DOHH2 (cell line): ENCODE measurements around the gene ARHGDIA.
A peak's percentile ranks its signal among the peaks of the same experiment; 100 is the strongest.

Experiments
- H3F3A ChIP-seq: fragments of 200-600 bp; sonication (generic), shearing (Covaris generic); 2 replicates; pipeline ENCODE4 v1.6.0; 2016; ENCODE audit warnings: antibody characterized with exemption, mild to moderate bottlenecking; ENCODE audit not compliant: control insufficient read depth, insufficient read depth
- H3K27ac ChIP-seq: fragments of 200-600 bp; sonication (generic); 2 replicates; pipeline ENCODE4 v1.5.1; 2014; ENCODE audit warnings: low read depth, mild to moderate bottlenecking, low read length, moderate library complexity
- H3K27me3 ChIP-seq: fragments of 200-600 bp; sonication (generic); 2 replicates; pipeline ENCODE4 v1.6.1; 2014; ENCODE audit warnings: mild to moderate bottlenecking, low read length, mixed read lengths; ENCODE audit not compliant: control insufficient read depth
- H3K36me3 ChIP-seq: fragments of 200-600 bp; sonication (generic); 2 replicates; pipeline ENCODE4 v1.6.1; 2014; ENCODE audit warnings: mild to moderate bottlenecking, low read length, moderate library complexity, mixed read lengths; ENCODE audit not compliant: control insufficient read depth
- H3K4me1 ChIP-seq: fragments of 200-600 bp; sonication (generic); 2 replicates; pipeline ENCODE4 v1.6.1; 2014; ENCODE audit warnings: mild to moderate bottlenecking, low read length, mixed read lengths; ENCODE audit not compliant: control insufficient read depth
- H3K4me2 ChIP-seq: fragments of 200-600 bp; sonication (generic); 2 replicates; pipeline ENCODE4 v1.6.0; 2014; ENCODE audit warnings: mild to moderate bottlenecking, low read length, moderate library complexity
- H3K4me3 ChIP-seq: fragments of 200-600 bp; sonication (generic); 2 replicates; pipeline ENCODE4 v1.5.1; 2014; ENCODE audit warnings: mild to moderate bottlenecking, low read length, mixed read lengths
- H3K79me2 ChIP-seq: fragments of 200-600 bp; sonication (generic); 2 replicates; pipeline ENCODE4 v1.6.1; 2014; ENCODE audit warnings: mild to moderate bottlenecking, low read length, mixed read lengths; ENCODE audit not compliant: control insufficient read depth
- H3K9me2 ChIP-seq: fragments of 200-600 bp; sonication (generic); replicated peaks from 2 replicates; pipeline ENCODE4 v1.6.1; 2014; ENCODE audit warnings: mild to moderate bottlenecking, low read length, mixed read lengths; ENCODE audit not compliant: control insufficient read depth
- H3K9me3 ChIP-seq: fragments of 200-600 bp; sonication (generic); 2 replicates; pipeline ENCODE4 v1.6.1; 2014; ENCODE audit warnings: antibody characterized with exemption, low read length, mixed read lengths; ENCODE audit not compliant: control insufficient read depth, insufficient read depth
- H4K20me1 ChIP-seq: fragments of 200-600 bp; sonication (generic); 2 replicates; pipeline ENCODE4 v1.6.0; 2014; ENCODE audit warnings: low read depth, mild to moderate bottlenecking, antibody characterized with exemption, low read length, moderate library complexity; ENCODE audit not compliant: control insufficient read depth, insufficient read depth
- CTCF ChIP-seq: fragments of 200-600 bp; sonication (generic); IDR thresholded peaks from one replicate; pipeline ENCODE4 v1.5.1; 2014; ENCODE audit warnings: antibody characterized with exemption, mild to moderate bottlenecking, low read depth, low read length; ENCODE audit not compliant: poor library complexity, severe bottlenecking
- EZH2phosphoT487 ChIP-seq: fragments of 200-600 bp; sonication (generic); IDR thresholded peaks from 2 replicates; pipeline ENCODE4 v1.6.1; 2017; ENCODE audit warnings: borderline replicate concordance, mild to moderate bottlenecking, antibody characterized with exemption, low read length, moderate library complexity, mixed read lengths

Gene ARHGDIA

GRCh38 chr17:81888105-81888987 lies 17.2 kb upstream of the ARHGDIA start:
- Histone ChIP-seq H3K4me2 (0 out of 2 replicates have a peak overlapping the region, but pooled peaks have one; percentile 93), H3F3A (peaks cover 15% of the 10 kb centered on the region), H3K27ac (no peak overlapping the region)

GRCh38 chr17:81885869-81886548 lies 14.9 kb upstream of the ARHGDIA start:
- Histone ChIP-seq H3K27ac (no peak overlapping the region), H3F3A (peaks cover 14% of the 10 kb centered on the region), H3K4me1 (peaks cover 16% of the 10 kb centered on the region), H4K20me1 (peaks cover 9% of the 10 kb centered on the region), H3K9me3 (no peaks in the 10 kb centered on the region), H3K4me2 (no peak overlapping the region), H3K27me3 (no peaks in the 10 kb centered on the region), H3K36me3 (peaks cover 91% of the 10 kb centered on the region), H3K4me3 (no peak overlapping the region), H3K9me2 (no peaks in the 10 kb centered on the region), H3K79me2 (peaks cover 74% of the 10 kb centered on the region)
- TF ChIP-seq CTCF (no peak), EZH2phosphoT487 (no peak)

More at GRCh38 chr17:81888105-81888987, 17.2 kb upstream of the ARHGDIA start:
- Histone ChIP-seq H3K9me2 (no peaks in the 10 kb centered on the region), H3K79me2 (peaks cover 88% of the 10 kb centered on the region), H3K36me3 (peaks cover 79% of the 10 kb centered on the region), H3K27me3 (no peaks in the 10 kb centered on the region), H3K4me1 (peaks cover 26% of the 10 kb centered on the region), H4K20me1 (peaks cover 9% of the 10 kb centered on the region), H3K9me3 (no peaks in the 10 kb centered on the region), H3K4me3 (no peak overlapping the region)
- TF ChIP-seq EZH2phosphoT487 (no peak), CTCF (no peak)

- H4K20me1 ChIP-seq = peaks cover 7% of the 10 kb centered on the region
- peaks cover 68% of the 10 kb centered on the region for H3K79me2 ChIP-seq
- TF ChIP-seq CTCF = no peak
- no peak for TF ChIP-seq EZH2phosphoT487
- no peaks in the 10 kb centered on the region for H3K27me3 ChIP-seq
- peaks cover 15% of the 10 kb centered on the region for H3F3A ChIP-seq
- no peaks in the 10 kb centered on the region for H3K9me2 ChIP-seq
- peaks cover 16% of the 10 kb centered on the region for H3K4me1 ChIP-seq
- peaks cover 91% of the 10 kb centered on the region for H3K36me3 ChIP-seq
- H3K27ac ChIP-seq = no peak overlapping the region
- H3K9me3 ChIP-seq = no peaks in the 10 kb centered on the region
- no peak overlapping the region for H3K4me2 ChIP-seq
- H3K4me3 ChIP-seq = no peak overlapping the region
Measured at GRCh38 chr17:81885454-81885853, 14.3 kb upstream of the ARHGDIA start.
